Keratinocyte (primary cell): ENCODE measurements around the gene SLC12A5. TPM values are rescaled to one million over a fixed set of nuclear protein-coding genes. Genes with fewer than 3 reads are reported as not detected.

Source experiments
- DNase-seq: peaks from one replicate; pipeline ENCODE4 v3.0.0-alpha.2; 2011; ENCODE audit warnings: low read depth, missing footprints, low spot score
- FAIRE-seq: peaks from 2 replicates; lab custom pipeline; 2011; peaks lifted over from hg19 to GRCh38; lab: Jason Lieb, UNC
- H2AFZ ChIP-seq: 2 replicates; pipeline ENCODE4 v1.6.0; 2012; ENCODE audit warnings: low read length, control low read depth, inconsistent platforms; ENCODE audit not compliant: control insufficient read depth
- H3K27ac ChIP-seq: 2 replicates; pipeline ENCODE4 v1.5.1; 2011; ENCODE audit warnings: low read length; ENCODE audit not compliant: control insufficient read depth, insufficient read depth
- H3K27me3 ChIP-seq: 3 replicates; pipeline ENCODE4 v1.6.0; 2011; ENCODE audit warnings: low read length; ENCODE audit not compliant: control insufficient read depth, insufficient read depth; ENCODE audit errors: extremely low read depth
- H3K36me3 ChIP-seq, 2 experiments: 2 replicates in 1 of 2; 3 replicates in 1 of 2; pipeline ENCODE4 v1.5.1; 2011; ENCODE audit warnings: low read length in 2 of 2, mild to moderate bottlenecking in 1 of 2; ENCODE audit not compliant: control insufficient read depth in 2 of 2, insufficient read depth in 2 of 2; ENCODE audit errors: extremely low read depth in 1 of 2
- H3K4me1 ChIP-seq: 3 replicates; pipeline ENCODE4 v1.5.1; 2011; ENCODE audit warnings: low read length; ENCODE audit not compliant: control insufficient read depth, insufficient read depth; ENCODE audit errors: extremely low read depth
- H3K4me2 ChIP-seq: 3 replicates; pipeline ENCODE4 v1.6.0; 2011; ENCODE audit warnings: low read depth, low read length; ENCODE audit not compliant: control insufficient read depth, insufficient read depth; ENCODE audit errors: extremely low read depth
- H3K4me3 ChIP-seq, 3 experiments: fragments of 200-600 bp in 1 of 3; sonication (generic) in 1 of 3; 2 replicates in 2 of 3; 3 replicates in 1 of 3; pipeline ENCODE4 v1.5.1; 2011 to 2016; ENCODE audit warnings: low read length in 3 of 3, mild to moderate bottlenecking in 3 of 3, control low read depth in 2 of 3, inconsistent platforms in 1 of 3, low read depth in 1 of 3, mixed read lengths in 1 of 3, mixed run types in 1 of 3, moderate library complexity in 1 of 3; ENCODE audit not compliant: control insufficient read depth in 2 of 3, insufficient read depth in 2 of 3; ENCODE audit errors: extremely low read depth in 1 of 3
- H3K79me2 ChIP-seq: 2 replicates; pipeline ENCODE4 v1.6.0; 2012; ENCODE audit warnings: low read length; ENCODE audit not compliant: control insufficient read depth, insufficient read depth
- H3K9ac ChIP-seq: 3 replicates; pipeline ENCODE4 v1.6.0; 2011; ENCODE audit warnings: low read length; ENCODE audit not compliant: control insufficient read depth, insufficient read depth; ENCODE audit errors: extremely low read depth
- H3K9me1 ChIP-seq: 3 replicates; pipeline ENCODE4 v1.6.0; 2011; ENCODE audit warnings: low read length; ENCODE audit not compliant: control insufficient read depth, insufficient read depth; ENCODE audit errors: extremely low read depth
- H3K9me3 ChIP-seq: 2 replicates; pipeline ENCODE4 v1.5.1; 2012; ENCODE audit warnings: low read depth, low read length; ENCODE audit not compliant: control insufficient read depth
- H4K20me1 ChIP-seq: 3 replicates; pipeline ENCODE4 v1.6.0; 2011; ENCODE audit warnings: low read length; ENCODE audit not compliant: control insufficient read depth, insufficient read depth; ENCODE audit errors: extremely low read depth
- EZH2 ChIP-seq: IDR thresholded peaks from one replicate; pipeline ENCODE4 v1.6.1; 2012; ENCODE audit warnings: inconsistent platforms, mild to moderate bottlenecking, low read length, moderate library complexity
- dilution Hi-C: fragments of 300-500 bp; cut with MboI; formaldehyde crosslinking; loops from one replicate; pipeline ENCODE4 v1.7.0; 2020; ENCODE audit warnings: low sequenced_read_pairs; ENCODE audit not compliant: extremely low pct_ligation_motif_present
- polyA plus RNA-seq, 5 experiments: library from polyadenylated mRNA; depleted of rRNA in 3 of 5; stranded (reverse) in 3 of 5; stranded (forward) in 1 of 5; unstranded in 1 of 5; fragments of >200 nt; gene quantifications; 1 replicate in 1 of 5; 2 replicates in 3 of 5; 3 replicates in 1 of 5; pipeline versions ENCODE4 v1.2.1 to v1.2.3, GENCODE V29; 2011 to 2012; ENCODE audit warnings: missing spikeins in 2 of 5, low read depth in 1 of 5, low replicate concordance in 1 of 5
- TF ChIP-seq, protein P1 (sequence below), 3 experiments: IDR thresholded peaks in 1 of 3; conservative IDR thresholded peaks in 1 of 3; optimal IDR thresholded peaks in 1 of 3; 2 replicates in 2 of 3; 3 replicates in 1 of 3; pipeline versions ENCODE3 to v1.5.1; 2011; ENCODE audit warnings: low read length in 3 of 3, mild to moderate bottlenecking in 3 of 3, moderate library complexity in 2 of 3, control low read depth in 1 of 3, inconsistent platforms in 1 of 3; ENCODE audit not compliant: insufficient read depth in 2 of 3; ENCODE audit errors: extremely low read depth in 1 of 3

The SLC12A5 gene
- polyA plus RNA-seq, 1 donor (not counting 4 experiments of a cell fraction or from before 2014, with no cell fraction given): not detected

DNA sequence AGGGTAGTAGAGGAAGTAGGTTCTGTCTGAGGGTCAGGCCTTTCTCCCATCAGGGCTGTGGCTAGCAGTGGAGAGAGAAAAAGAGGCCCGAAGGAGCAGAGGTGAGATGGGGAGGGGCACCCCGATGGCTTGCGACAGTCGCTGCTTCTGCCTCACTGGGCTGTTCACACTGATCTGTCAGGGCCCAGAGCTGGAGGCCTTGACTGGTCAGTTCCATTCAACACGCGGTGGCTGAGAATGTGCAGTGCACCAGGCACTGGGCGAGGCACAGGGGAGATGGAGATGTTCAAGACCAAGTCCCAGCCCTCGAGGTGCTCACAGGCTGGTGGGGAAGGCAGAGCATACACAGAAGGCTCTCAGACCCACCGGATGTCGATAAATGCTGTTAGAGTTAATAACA is 21.4 kb downstream of the SLC12A5 start:
- H3K9me3 ChIP-seq: no peaks in the 10 kb centered on the region
- FAIRE-seq (no peak), DNase-seq (no peak)
- dilution Hi-C loops: no loop called here
- no peak overlapping the region for H3K9ac ChIP-seq
- H4K20me1 ChIP-seq: no peaks in the 10 kb centered on the region
- no peaks in the 10 kb centered on the region for H3K36me3 ChIP-seq
- no peak overlapping the region for H3K4me2 ChIP-seq
- H3K27ac ChIP-seq: no peak overlapping the region
- no peak overlapping the region for H2AFZ ChIP-seq
- no peaks in the 10 kb centered on the region for H3K9me1 ChIP-seq
- no peaks in the 10 kb centered on the region for H3K4me1 ChIP-seq
- no peak overlapping the region for H3K4me3 ChIP-seq
- no peaks in the 10 kb centered on the region for H3K79me2 ChIP-seq
- H3K27me3 ChIP-seq: peaks cover 16% of the 10 kb centered on the region
- TF ChIP-seq EZH2: no peak
- TF ChIP-seq, protein P1, sequence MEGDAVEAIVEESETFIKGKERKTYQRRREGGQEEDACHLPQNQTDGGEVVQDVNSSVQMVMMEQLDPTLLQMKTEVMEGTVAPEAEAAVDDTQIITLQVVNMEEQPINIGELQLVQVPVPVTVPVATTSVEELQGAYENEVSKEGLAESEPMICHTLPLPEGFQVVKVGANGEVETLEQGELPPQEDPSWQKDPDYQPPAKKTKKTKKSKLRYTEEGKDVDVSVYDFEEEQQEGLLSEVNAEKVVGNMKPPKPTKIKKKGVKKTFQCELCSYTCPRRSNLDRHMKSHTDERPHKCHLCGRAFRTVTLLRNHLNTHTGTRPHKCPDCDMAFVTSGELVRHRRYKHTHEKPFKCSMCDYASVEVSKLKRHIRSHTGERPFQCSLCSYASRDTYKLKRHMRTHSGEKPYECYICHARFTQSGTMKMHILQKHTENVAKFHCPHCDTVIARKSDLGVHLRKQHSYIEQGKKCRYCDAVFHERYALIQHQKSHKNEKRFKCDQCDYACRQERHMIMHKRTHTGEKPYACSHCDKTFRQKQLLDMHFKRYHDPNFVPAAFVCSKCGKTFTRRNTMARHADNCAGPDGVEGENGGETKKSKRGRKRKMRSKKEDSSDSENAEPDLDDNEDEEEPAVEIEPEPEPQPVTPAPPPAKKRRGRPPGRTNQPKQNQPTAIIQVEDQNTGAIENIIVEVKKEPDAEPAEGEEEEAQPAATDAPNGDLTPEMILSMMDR (optimal IDR thresholded peaks at IDR 0.05 in 1 of 3, IDR thresholded peaks at IDR 0.05 in 1 of 3, conservative IDR thresholded peaks at IDR 0.05 in 1 of 3; ENCODE audit: extremely low read depth in 1 of 3, insufficient read depth in 2 of 3, low read length in 3 of 3): no peak

DNA sequence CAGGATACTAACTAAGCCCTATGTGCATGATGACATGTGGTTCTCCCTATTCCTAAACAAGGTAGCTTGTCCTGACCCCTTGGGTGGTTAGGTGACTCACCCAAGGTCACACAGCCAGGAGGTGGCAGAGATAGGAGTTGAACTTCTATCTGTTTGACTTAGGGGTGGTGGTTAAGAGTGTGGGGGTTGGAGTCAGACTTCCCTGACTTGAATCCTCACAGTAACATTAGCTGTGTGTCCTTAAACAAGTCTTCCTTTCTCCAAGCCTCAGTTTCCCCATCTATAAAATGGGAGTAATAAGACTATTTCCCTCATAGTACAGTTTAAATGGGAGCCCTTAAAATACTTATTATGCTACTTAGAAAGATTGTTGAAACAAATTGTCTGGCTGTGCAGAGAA is 21.9 kb downstream of the SLC12A5 start:
- TF ChIP-seq, protein P1 (optimal IDR thresholded peaks at IDR 0.05 in 1 of 3, IDR thresholded peaks at IDR 0.05 in 1 of 3, conservative IDR thresholded peaks at IDR 0.05 in 1 of 3; ENCODE audit: extremely low read depth in 1 of 3, insufficient read depth in 2 of 3, low read length in 3 of 3): no peak
- no peak for TF ChIP-seq EZH2
- Histone ChIP-seq H3K9me1 (no peaks in the 10 kb centered on the region), H3K9me3 (no peaks in the 10 kb centered on the region), H3K9ac (no peak overlapping the region), H3K4me3 (no peak overlapping the region), H3K36me3 (no peaks in the 10 kb centered on the region), H3K79me2 (no peaks in the 10 kb centered on the region), H3K4me2 (no peak overlapping the region), H4K20me1 (no peaks in the 10 kb centered on the region), H3K4me1 (no peaks in the 10 kb centered on the region), H3K27me3 (peaks cover 21% of the 10 kb centered on the region), H2AFZ (no peak overlapping the region), H3K27ac (no peak overlapping the region)
- no peak for FAIRE-seq
- dilution Hi-C loops: no loop called here
- no peak for DNase-seq
